Esophagus muscularis mucosa (tissue), 4 donors: Measurements from ENCODE around the gene IGF2R. TPM values are rescaled to one million over a fixed set of nuclear protein-coding genes. Genes with fewer than 3 reads are reported as not detected.
A peak's percentile ranks its signal among the peaks of the same experiment; 100 is the strongest.
"Not testable (repeated sequence)": the region's sequence is repeated elsewhere in the genome, so short reads cannot be mapped to it uniquely, and the experiment has no call there.

Experiments
- DNase-seq: peaks from one replicate; pipeline ENCODE4 v3.0.0-alpha.2; 2017; ENCODE audit errors: extremely low spot score
- H3K27ac ChIP-seq, 4 donors: fragments of 200-600 bp; sonication (generic); replicated peaks in 1 of 4; 1 replicate in 3 of 4; 2 replicates in 1 of 4; pipeline ENCODE4 v1.5.1; 2016 to 2019; ENCODE audit warnings: mild to moderate bottlenecking in 1 of 4
- H3K27me3 ChIP-seq, 4 donors: fragments of 200-600 bp; sonication (generic); one replicate each; pipeline versions ENCODE4 v1.5.1 to v1.6.0; 2016 to 2019
- H3K36me3 ChIP-seq, 4 donors: fragments of 200-600 bp; sonication (generic); one replicate each; pipeline ENCODE4 v1.5.1; 2016 to 2019
- H3K4me1 ChIP-seq, 4 donors: fragments of 200-600 bp; sonication (generic); one replicate each; pipeline ENCODE4 v1.5.1; 2016 to 2019
- H3K4me3 ChIP-seq, 4 donors: fragments of 200-600 bp; sonication (generic); 1 replicate in 2 of 4; 2 replicates in 2 of 4; pipeline ENCODE4 v1.5.1; 2016 to 2019; ENCODE audit warnings: mild to moderate bottlenecking in 4 of 4, moderate library complexity in 1 of 4
- H3K9me3 ChIP-seq, 4 donors: fragments of 200-600 bp; sonication (generic); 1 replicate in 3 of 4; 2 replicates in 1 of 4; pipeline ENCODE4 v1.5.1; 2016 to 2019
- EP300 ChIP-seq: sonication (generic); formaldehyde crosslinking; IDR thresholded peaks from one replicate; pipeline ENCODE4 v1.6.1; 2017; ENCODE audit warnings: antibody characterized with exemption
- POLR2A ChIP-seq: fragments of 450-650 bp; IDR thresholded peaks from one replicate; pipeline ENCODE4 v1.6.1; 2017; ENCODE audit warnings: antibody characterized with exemption, moderate library complexity, mild to moderate bottlenecking, low read depth
- POLR2AphosphoS5 ChIP-seq, 2 donors: sonication (generic); formaldehyde crosslinking; IDR thresholded peaks; one replicate each; pipeline ENCODE4 v1.6.1; 2017; ENCODE audit warnings: antibody characterized with exemption in 2 of 2
- WGBS: methylation state at CpG from one replicate; pipeline ENCODE4 v1.1.5; 2018; 5-methylcytosine and 5-hydroxymethylcytosine counted together
- intact Hi-C: fragments of 100-400 bp; cut with DNase I; formaldehyde crosslinking; loops from one replicate; pipeline ENCODE4 v1.15.1; 2023
- total RNA-seq, 4 donors: library from RNA; depleted of rRNA; stranded (reverse); fragments of >200 nt; gene quantifications; one replicate each; pipeline versions ENCODE4 v1.1.0 to v1.2.1, GENCODE V29; 2016
- TF ChIP-seq, protein P1 (sequence below), 3 experiments: fragments of 200-600 bp in 2 of 3; fragments of 450-650 bp in 1 of 3; sonication (generic) in 2 of 3; IDR thresholded peaks; one replicate each; pipeline ENCODE4 v1.5.1; 2017 to 2019; ENCODE audit warnings: antibody characterized with exemption in 3 of 3, mild to moderate bottlenecking in 2 of 3, moderate library complexity in 1 of 3

Gene IGF2R, protein sequence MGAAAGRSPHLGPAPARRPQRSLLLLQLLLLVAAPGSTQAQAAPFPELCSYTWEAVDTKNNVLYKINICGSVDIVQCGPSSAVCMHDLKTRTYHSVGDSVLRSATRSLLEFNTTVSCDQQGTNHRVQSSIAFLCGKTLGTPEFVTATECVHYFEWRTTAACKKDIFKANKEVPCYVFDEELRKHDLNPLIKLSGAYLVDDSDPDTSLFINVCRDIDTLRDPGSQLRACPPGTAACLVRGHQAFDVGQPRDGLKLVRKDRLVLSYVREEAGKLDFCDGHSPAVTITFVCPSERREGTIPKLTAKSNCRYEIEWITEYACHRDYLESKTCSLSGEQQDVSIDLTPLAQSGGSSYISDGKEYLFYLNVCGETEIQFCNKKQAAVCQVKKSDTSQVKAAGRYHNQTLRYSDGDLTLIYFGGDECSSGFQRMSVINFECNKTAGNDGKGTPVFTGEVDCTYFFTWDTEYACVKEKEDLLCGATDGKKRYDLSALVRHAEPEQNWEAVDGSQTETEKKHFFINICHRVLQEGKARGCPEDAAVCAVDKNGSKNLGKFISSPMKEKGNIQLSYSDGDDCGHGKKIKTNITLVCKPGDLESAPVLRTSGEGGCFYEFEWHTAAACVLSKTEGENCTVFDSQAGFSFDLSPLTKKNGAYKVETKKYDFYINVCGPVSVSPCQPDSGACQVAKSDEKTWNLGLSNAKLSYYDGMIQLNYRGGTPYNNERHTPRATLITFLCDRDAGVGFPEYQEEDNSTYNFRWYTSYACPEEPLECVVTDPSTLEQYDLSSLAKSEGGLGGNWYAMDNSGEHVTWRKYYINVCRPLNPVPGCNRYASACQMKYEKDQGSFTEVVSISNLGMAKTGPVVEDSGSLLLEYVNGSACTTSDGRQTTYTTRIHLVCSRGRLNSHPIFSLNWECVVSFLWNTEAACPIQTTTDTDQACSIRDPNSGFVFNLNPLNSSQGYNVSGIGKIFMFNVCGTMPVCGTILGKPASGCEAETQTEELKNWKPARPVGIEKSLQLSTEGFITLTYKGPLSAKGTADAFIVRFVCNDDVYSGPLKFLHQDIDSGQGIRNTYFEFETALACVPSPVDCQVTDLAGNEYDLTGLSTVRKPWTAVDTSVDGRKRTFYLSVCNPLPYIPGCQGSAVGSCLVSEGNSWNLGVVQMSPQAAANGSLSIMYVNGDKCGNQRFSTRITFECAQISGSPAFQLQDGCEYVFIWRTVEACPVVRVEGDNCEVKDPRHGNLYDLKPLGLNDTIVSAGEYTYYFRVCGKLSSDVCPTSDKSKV (N-terminal part only)
- total RNA-seq: 10 to 100 TPM; 43.6 to 75.3 (median 58.4) TPM

DNA sequence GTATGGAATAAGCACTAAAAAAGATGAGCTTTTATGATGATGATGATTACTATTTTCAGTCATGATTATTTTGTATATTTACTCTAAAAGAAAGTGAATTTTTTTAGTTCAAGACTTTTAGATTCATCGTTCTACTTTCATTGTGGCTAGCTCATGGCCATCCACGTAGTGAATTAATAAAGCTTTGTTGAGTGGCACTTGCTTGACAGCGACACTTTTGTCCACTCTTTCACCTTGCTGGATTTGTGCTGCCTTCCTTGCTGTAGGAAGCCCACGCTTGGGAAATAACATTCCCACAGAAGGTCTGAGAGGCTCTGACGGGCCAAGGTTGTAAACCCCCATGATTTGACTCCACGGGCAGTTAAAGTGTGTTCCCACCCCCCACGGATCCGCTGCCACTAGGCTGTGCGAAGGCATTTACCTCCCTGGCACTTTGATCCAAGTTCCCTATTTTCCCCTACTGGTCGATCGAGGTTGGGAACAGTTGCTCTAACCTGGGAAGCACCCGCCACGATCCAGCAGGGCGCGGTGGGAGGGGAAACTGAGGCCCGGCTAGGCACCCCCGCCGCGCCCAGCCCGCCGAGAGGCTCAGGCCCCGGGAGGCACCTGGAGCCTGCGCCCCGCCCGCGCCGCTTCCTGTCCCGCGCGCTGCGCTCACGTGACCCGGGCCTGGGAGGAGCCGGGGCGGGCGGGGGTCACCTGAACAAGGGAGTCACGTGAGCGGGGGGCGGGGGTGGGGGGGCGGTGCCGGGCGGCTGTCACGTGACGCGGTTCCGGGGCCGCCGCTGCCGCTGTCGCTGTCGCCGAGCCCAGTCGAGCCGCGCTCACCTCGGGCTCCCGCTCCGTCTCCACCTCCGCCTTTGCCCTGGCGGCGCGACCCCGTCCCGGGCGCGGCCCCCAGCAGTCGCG lies at the start of gene IGF2R:
Gene IGF2R, plus strand, starts transcription at position 788 of the 909 bp plus-strand sequence. CDS start 165 bp downstream, outside the sequence.
- intact Hi-C loops: loop anchor here (5.0 kb wide), 1 partner anchor 59 kb away; no protein-coding TSS in a partner anchor
- H3K4me1 ChIP-seq: peaks cover 32 to 46% (median 44%) of the 10 kb centered on the region in 4 donors
- peak; percentile 98 for DNase-seq
- peaks cover 0 to under 1% (median 0%) of the 10 kb centered on the region in 4 donors for H3K27me3 ChIP-seq
- H3K27ac ChIP-seq: peak within 1 kb of the TSS; percentile 88 to 95 (median 90)
- H3K4me3 ChIP-seq: peak within 1 kb of the TSS; percentile 77 to 98 (median 96)
- TF ChIP-seq EP300 (no peak), POLR2A (peak; percentile 91), POLR2AphosphoS5 (IDR thresholded peaks at IDR 0.05) (peak; percentile 80 to 91)
- WGBS: 5% methylated on average over 25 of the region's 68 CpGs
- H3K9me3 ChIP-seq: no peaks in the 10 kb centered on the region
- no peaks in the 10 kb centered on the region for H3K36me3 ChIP-seq

DNA sequence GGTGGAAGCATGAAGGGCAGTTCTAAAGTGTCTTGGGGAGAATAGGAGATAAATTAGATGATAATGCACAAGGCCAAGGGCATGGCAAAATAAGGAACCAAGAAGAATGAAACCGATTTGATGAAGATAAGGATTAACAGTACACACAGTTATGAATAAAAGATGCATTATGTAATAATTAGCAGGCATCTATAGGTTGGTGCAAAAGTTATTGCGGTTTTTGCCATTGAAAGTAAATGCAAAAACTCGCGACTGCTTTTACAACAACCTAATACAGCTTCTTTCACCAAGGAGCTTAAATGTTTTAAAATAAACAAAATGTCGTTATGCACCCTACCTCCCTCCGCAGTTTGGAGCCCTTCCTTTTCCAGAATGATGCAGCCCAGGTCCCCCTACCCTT lies 49.1 kb upstream of the IGF2R start:
- Histone ChIP-seq H3K36me3 (no peaks in the 10 kb centered on the region), H3K4me1 (no peaks in the 10 kb centered on the region), H3K4me3 (no peak overlapping the region), H3K9me3 (no peaks in the 10 kb centered on the region), H3K27me3 (no peaks in the 10 kb centered on the region), H3K27ac (no peak overlapping the region)
- TF ChIP-seq POLR2A: no peak
- TF ChIP-seq, protein P1, sequence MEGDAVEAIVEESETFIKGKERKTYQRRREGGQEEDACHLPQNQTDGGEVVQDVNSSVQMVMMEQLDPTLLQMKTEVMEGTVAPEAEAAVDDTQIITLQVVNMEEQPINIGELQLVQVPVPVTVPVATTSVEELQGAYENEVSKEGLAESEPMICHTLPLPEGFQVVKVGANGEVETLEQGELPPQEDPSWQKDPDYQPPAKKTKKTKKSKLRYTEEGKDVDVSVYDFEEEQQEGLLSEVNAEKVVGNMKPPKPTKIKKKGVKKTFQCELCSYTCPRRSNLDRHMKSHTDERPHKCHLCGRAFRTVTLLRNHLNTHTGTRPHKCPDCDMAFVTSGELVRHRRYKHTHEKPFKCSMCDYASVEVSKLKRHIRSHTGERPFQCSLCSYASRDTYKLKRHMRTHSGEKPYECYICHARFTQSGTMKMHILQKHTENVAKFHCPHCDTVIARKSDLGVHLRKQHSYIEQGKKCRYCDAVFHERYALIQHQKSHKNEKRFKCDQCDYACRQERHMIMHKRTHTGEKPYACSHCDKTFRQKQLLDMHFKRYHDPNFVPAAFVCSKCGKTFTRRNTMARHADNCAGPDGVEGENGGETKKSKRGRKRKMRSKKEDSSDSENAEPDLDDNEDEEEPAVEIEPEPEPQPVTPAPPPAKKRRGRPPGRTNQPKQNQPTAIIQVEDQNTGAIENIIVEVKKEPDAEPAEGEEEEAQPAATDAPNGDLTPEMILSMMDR (IDR thresholded peaks at IDR 0.05): no peak
- no peak for TF ChIP-seq POLR2AphosphoS5 (IDR thresholded peaks at IDR 0.05)
- TF ChIP-seq EP300: no peak
- intact Hi-C loops: no loop called here
- 79% methylated on average over 6 of the region's 6 CpGs for WGBS
- no peak for DNase-seq

DNA sequence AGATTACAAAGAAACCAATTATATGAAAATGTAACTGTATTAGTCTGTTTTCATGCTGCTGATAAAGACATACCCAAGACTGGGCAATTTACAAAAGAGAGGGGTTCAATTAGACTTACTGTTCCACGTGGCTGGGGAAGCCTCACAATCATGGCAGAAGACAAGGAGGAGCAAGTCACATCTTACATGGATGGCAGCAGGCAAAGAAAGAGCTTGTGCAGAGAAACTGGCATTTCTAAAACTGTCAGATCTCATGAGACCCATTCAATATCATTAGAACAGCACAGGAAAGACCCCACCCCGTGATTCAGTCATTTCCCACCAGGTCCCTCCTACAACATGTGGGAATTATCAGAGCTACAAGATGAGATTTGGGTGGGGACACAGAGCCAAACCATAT lies 44.7 kb upstream of the IGF2R start:
- H3K4me3 ChIP-seq, H3K27me3 ChIP-seq, H3K27ac ChIP-seq, H3K4me1 ChIP-seq, H3K36me3 ChIP-seq, DNase-seq, intact Hi-C loops, H3K9me3 ChIP-seq: not testable (repeated sequence)
- WGBS: 58% methylated on average over 2 of the region's 2 CpGs

DNA sequence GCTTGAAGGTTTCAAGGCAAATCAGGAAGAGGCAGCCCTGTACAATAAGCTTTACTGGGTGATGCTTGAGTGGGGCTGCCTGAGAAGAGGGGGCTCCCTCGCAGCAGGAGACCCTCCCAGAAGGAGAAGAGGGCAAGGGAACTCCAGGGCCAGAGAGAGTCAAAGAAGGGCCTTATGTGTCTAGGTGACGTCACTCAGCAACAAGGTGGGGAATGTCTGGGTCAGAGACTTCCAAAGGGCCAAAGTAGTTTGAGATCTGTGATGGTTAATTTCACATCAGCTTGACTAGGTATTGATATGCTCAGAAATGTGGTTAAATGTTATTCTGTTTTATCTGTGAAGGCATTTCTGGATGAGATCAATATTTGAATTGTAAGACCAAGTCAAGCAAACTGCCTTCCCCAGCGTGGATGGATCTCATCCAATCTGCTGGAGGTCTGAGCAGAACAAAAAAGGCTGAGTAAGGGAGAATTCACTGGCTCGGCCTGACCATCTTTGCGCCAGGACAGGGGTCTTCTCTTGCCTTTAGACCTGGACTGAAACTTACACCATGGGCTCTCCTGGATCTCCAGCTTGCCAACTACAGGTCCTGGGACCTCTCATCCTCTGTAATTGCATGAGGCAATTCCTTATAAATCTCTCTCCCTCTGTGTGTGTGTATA lies 42.2 kb upstream of the IGF2R start:
- intact Hi-C loops: no loop called here
- Histone ChIP-seq H3K36me3 (no peaks in the 10 kb centered on the region), H3K9me3 (no peaks in the 10 kb centered on the region), H3K4me3 (no peak overlapping the region), H3K27me3 (no peaks in the 10 kb centered on the region), H3K4me1 (peaks cover 0 to 4% (median 0%) of the 10 kb centered on the region in 4 donors), H3K27ac (no peak overlapping the region)
- DNase-seq: no peak
- TF ChIP-seq POLR2A: no peak
- no peak for TF ChIP-seq POLR2AphosphoS5 (IDR thresholded peaks at IDR 0.05)
- no peak for TF ChIP-seq EP300
- TF ChIP-seq, protein P1 (IDR thresholded peaks at IDR 0.05): no peak
- 84% methylated on average over 5 of the region's 5 CpGs for WGBS
